ENCODE results near the gene NUTM2G.
"Not testable (repeated sequence)": the region's sequence is repeated elsewhere in the genome, so short reads cannot be mapped to it uniquely, and the experiment has no call there.

NUTM2G gene

DNA sequence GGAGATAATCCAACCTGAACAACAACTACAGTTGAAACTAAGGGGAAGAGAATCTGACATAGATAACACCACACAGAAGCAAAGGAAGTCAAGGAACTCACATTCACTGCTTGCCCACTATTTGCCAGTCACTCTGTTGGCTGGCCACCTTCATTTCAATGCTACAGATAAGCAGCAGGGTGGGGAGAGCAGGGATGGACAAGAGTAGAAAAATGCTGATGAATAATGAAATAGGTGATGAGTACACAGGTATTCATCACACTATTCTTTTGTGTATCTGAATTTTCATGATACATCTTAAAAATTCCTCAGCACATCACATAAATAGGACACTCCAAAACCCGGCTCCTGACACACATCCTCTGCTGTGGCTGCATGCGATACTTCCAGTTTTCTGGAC lies 21.9 kb downstream of the NUTM2G start:
- DNase-seq: not testable (repeated sequence)

DNA sequence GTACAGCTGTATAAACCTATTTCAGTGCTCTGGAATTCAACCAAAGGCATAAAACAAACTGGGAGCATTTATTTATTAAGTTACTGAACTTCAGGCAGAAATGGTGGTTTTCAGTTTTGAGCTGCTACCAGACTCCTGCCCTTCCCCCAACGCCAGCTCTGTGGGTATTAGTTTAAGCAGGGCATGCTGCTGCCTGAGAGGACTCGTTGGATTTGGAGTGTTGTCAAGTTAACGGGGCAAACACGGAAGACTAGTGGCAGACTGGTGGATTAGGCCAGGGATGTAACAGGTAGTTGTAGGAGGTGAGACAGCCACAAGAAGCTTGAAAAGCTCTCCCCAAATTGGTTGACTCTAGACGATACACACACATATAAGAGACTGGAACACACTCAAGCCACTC lies 38.9 kb downstream of the NUTM2G start:
- not testable (repeated sequence) for DNase-seq

DNA sequence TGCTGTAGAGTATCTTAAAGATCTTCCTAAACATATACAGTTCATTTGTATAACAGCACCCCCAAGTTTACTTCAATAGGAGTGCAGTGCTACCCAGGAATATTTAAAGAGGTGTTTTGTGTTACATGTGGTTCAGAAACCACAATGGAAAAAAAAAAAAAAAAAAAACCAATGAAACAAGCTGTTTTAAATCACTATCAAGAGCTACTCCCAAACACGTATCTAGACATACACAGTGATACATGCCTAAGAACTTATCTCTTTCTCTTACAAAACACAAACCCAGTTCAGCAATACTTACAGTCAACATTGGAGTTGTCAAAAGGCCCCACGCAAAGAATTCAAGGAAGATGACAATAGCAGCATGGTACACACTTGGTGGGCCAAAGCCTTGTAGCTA lies 43.9 kb downstream of the NUTM2G start:
- not testable (repeated sequence) for DNase-seq

DNA sequence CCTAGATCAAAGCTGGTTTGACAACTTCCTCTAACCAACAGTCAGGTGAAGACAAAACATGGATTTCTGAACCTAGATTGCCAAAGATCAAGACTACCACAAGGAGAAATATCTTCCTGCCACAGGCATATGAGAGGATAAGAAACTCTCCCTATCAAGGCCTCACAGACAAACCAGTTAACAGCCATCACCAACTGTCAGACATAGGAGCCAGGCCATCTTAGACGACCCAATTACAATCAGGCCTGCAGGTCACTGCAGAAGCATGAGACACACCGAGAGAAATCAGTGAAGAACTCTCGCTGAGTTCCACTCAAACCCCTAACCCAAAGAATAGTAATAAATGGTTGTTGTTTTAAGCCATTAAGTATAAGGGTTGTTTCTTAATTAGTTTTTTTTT lies 45.4 kb downstream of the NUTM2G start:
- not testable (repeated sequence) for DNase-seq

DNA sequence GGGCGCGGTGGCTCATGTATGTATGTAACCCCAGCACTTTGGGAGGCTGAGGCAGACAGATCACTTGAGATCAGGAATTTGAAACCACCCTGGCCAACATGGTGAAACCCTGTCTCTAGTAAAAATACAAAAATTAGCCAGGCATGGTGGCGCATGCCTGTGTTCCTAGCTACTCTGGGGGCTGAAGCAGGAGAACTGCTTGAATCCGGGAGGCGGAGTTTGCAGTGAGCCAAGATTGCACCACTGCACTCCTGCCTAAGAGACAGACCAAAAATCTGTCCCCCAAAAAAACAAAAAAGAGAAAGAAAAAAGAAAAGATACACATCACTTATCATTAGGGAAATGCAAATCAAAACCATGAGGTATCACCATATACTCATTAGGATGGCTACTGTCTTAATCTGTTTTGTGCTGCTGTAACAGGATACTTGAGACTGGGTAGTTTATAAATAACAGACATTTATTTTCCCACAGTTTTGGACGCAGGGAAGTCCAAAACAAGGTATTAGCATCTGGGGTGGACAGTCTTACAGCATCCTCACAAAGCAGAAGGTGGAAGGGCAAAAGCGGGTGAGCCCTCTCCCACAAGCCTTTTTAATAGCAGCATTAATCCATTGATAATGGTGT lies 55.0 kb downstream of the NUTM2G start:
- not testable (repeated sequence) for DNase-seq

DNA sequence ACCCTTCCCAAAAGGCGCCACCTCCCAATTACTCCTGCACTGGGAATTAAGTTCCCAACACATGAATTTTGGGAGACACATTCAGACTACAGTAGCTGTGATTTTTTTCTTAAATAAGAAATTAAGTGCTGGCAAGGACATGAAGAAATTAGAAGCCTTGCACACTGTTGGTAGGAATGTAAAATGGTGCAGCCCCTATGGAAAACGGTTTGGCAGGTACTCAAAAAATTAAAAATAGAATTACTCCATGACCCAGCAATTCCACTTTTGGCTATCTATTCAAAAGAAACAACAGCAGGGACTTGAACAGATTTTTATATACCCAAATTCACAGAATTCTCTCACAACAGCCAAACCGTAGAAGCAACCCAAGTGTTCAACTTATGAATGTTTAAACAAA lies 55.5 kb downstream of the NUTM2G start:
- not testable (repeated sequence) for DNase-seq

DNA sequence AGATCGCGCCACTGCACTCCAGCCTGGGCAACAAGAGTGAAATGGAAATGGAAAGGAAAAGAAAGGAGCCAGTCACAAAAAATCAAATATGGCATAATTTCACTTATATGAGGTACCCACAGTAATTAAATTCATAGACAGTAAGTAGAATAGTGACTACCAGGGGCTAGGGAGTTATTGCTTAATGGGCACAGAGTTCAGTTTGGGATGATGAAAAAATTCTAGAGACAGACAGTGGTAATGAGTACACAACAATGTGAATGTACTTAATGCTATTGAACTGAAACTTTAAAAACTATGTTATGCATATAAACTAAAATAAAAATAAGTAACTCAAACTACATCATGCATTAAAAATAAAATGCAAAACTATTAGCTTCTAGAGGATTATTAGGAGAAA lies 56.2 kb downstream of the NUTM2G start:
- DNase-seq: not testable (repeated sequence)
